ENCODE results near the gene SMIM14.

DNA sequence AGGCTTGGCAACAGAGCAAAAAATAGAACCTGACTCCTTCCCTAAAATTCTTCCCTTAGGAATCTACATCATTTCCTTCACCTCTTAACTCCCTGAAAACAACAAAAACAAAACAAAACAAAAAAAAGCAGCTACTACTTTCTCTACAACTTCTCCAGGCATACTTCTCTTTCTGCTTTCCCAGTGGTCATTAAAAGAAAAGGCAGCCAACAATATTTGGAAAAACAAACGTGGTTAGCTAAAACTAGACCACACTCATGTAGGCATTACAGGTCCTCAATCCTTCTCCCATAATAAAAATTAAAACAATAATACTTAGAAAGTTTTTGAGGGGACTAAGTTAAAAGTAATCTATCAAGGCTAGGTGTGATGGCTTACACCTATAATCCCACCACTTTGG, 29.0 kb upstream of the SMIM14 start:
- TF ChIP-seq, protein P1, sequence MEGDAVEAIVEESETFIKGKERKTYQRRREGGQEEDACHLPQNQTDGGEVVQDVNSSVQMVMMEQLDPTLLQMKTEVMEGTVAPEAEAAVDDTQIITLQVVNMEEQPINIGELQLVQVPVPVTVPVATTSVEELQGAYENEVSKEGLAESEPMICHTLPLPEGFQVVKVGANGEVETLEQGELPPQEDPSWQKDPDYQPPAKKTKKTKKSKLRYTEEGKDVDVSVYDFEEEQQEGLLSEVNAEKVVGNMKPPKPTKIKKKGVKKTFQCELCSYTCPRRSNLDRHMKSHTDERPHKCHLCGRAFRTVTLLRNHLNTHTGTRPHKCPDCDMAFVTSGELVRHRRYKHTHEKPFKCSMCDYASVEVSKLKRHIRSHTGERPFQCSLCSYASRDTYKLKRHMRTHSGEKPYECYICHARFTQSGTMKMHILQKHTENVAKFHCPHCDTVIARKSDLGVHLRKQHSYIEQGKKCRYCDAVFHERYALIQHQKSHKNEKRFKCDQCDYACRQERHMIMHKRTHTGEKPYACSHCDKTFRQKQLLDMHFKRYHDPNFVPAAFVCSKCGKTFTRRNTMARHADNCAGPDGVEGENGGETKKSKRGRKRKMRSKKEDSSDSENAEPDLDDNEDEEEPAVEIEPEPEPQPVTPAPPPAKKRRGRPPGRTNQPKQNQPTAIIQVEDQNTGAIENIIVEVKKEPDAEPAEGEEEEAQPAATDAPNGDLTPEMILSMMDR (IDR thresholded peaks at IDR 0.05; ENCODE audit: low read depth, low read length, poor library complexity, severe bottlenecking) = no peak
- TF ChIP-seq EZH2phosphoT487 (IDR thresholded peaks at IDR 0.05; ENCODE audit: borderline replicate concordance, low read length) = no peak
